ENCODE data around the gene NPR3. TPM values are rescaled to one million over a fixed set of nuclear protein-coding genes. Genes with fewer than 3 reads are reported as not detected.

Gene NPR3
- total RNA-seq, 4 donors from 2014 or later = 6.1 to 10.1 (median 8.1) TPM

GRCh38 chr5:32686799-32687498 lies 24.2 kb upstream of the NPR3 start:
- H3K9me3 ChIP-seq = peaks cover 5% of the 10 kb centered on the region
- DNase-seq (ENCODE audit: low spot score in 2 of 2) = no peak
- H3K36me3 ChIP-seq = no peaks in the 10 kb centered on the region
- H3K4me3 ChIP-seq = no peak overlapping the region
- no peak overlapping the region for H3K27ac ChIP-seq
- TF ChIP-seq, protein P1, sequence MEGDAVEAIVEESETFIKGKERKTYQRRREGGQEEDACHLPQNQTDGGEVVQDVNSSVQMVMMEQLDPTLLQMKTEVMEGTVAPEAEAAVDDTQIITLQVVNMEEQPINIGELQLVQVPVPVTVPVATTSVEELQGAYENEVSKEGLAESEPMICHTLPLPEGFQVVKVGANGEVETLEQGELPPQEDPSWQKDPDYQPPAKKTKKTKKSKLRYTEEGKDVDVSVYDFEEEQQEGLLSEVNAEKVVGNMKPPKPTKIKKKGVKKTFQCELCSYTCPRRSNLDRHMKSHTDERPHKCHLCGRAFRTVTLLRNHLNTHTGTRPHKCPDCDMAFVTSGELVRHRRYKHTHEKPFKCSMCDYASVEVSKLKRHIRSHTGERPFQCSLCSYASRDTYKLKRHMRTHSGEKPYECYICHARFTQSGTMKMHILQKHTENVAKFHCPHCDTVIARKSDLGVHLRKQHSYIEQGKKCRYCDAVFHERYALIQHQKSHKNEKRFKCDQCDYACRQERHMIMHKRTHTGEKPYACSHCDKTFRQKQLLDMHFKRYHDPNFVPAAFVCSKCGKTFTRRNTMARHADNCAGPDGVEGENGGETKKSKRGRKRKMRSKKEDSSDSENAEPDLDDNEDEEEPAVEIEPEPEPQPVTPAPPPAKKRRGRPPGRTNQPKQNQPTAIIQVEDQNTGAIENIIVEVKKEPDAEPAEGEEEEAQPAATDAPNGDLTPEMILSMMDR (IDR thresholded peaks at IDR 0.05) = no peak
- TF ChIP-seq EP300 (IDR thresholded peaks at IDR 0.05) = no peak
- no peak for TF ChIP-seq POLR2AphosphoS5 (IDR thresholded peaks at IDR 0.05)
- TF ChIP-seq POLR2A (IDR thresholded peaks at IDR 0.05) = no peak
- no peaks in the 10 kb centered on the region for H3K27me3 ChIP-seq
- 29% methylated on average over 2 of the region's 2 CpGs for WGBS
- H3K4me1 ChIP-seq = no peaks in the 10 kb centered on the region

DNA sequence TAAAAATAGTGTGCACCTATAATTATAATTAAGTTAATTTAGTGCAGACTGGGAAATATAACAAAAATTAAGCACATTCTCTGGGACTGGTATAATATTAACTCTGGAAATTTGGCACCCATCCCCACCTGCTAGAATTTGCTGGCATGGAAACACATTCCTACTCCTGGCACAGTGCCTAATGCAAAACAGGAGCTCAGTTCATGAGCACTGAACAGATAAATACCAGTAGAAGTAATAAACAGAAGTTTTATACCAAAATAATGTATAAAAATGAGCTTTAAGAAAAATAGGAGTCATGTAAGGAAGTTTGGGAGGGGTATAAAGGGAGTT lies 23.7 kb upstream of the NPR3 start:
- H3K4me1 ChIP-seq = no peaks in the 10 kb centered on the region
- no peak for DNase-seq (ENCODE audit: low spot score in 2 of 2)
- H3K27me3 ChIP-seq = no peaks in the 10 kb centered on the region
- TF ChIP-seq, protein P1 (IDR thresholded peaks at IDR 0.05) = no peak
- TF ChIP-seq POLR2A (IDR thresholded peaks at IDR 0.05) = no peak
- TF ChIP-seq EP300 (IDR thresholded peaks at IDR 0.05) = no peak
- no peak for TF ChIP-seq POLR2AphosphoS5 (IDR thresholded peaks at IDR 0.05)
- H3K27ac ChIP-seq = no peak overlapping the region
- H3K4me3 ChIP-seq = no peak overlapping the region
- H3K9me3 ChIP-seq = peaks cover 5% of the 10 kb centered on the region
- H3K36me3 ChIP-seq = no peaks in the 10 kb centered on the region

DNA sequence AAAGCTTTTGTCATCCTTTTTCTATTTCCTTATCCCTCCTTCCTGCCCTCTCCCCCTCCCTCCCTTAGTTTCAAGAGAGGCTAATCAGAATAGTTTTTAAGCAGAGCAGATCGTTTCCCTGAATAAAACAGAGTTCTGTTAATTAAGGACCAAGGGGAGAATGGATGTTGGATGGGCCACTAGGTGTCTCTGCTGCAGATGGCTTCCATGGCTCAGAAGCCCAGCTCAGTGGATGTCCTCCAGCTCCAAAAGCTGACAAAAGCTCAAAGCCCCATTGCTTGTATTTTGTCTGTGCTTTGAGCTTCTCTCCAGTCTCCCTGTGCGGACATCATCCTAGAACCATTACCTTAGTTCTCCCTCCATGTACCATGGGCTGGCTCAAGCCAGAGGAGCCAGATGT lies 21.0 kb upstream of the NPR3 start:
- Histone ChIP-seq H3K4me1 (no peaks in the 10 kb centered on the region), H3K27ac (no peak overlapping the region), H3K27me3 (no peaks in the 10 kb centered on the region), H3K36me3 (no peaks in the 10 kb centered on the region), H3K9me3 (no peaks in the 10 kb centered on the region), H3K4me3 (no peak overlapping the region)
- no peak for DNase-seq (ENCODE audit: low spot score in 2 of 2)
- WGBS = 87% methylated on average over 2 of the region's 2 CpGs
- TF ChIP-seq EP300 (IDR thresholded peaks at IDR 0.05) (no peak), POLR2AphosphoS5 (IDR thresholded peaks at IDR 0.05) (no peak), POLR2A (IDR thresholded peaks at IDR 0.05) (no peak)
- TF ChIP-seq, protein P1 (IDR thresholded peaks at IDR 0.05) = no peak

GRCh38 chr5:32690666-32691065 lies 20.5 kb upstream of the NPR3 start:
- no peaks in the 10 kb centered on the region for H3K9me3 ChIP-seq
- no peaks in the 10 kb centered on the region for H3K4me1 ChIP-seq
- no peaks in the 10 kb centered on the region for H3K27me3 ChIP-seq
- WGBS = 87% methylated on average over 3 of the region's 3 CpGs
- H3K36me3 ChIP-seq = no peaks in the 10 kb centered on the region
- no peak overlapping the region for H3K4me3 ChIP-seq
- H3K27ac ChIP-seq = no peak overlapping the region
- TF ChIP-seq POLR2A (IDR thresholded peaks at IDR 0.05) (no peak), EP300 (IDR thresholded peaks at IDR 0.05) (no peak), POLR2AphosphoS5 (IDR thresholded peaks at IDR 0.05) (no peak)
- TF ChIP-seq, protein P1 (IDR thresholded peaks at IDR 0.05) = no peak
- DNase-seq (ENCODE audit: low spot score in 2 of 2) = no peak

DNA sequence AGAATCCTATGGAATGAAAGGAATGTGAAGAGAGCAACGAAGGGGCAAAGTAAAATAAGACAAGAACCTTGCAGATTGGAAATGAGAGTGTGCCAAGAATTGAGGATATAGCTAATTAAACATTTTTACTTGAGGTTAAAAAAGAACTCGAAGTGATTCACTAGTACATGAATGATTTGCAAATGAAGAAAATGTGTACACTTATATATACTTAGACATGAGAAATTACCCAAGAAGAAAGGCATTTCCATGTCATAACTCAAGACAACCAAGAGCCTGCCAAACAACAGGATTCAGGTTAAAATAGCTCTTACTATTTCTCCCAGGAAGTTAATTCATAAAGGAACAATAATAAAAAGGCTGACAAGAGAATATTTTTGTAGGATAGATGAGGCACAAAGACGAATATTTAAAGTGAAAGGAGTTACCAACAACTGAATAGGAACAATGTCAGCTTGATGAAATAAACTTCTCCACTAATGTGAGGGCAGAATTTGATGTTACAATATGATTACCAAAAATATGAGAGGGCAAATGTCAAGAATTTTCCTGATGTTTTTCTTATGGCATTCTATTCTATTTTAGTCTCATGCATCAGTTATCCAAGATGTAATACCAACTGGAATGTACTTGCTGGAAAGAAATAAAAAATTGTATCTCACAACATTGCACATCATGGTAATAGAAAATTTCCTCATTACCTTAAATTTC lies 18.9 kb upstream of the NPR3 start:
- no peak for TF ChIP-seq POLR2A (IDR thresholded peaks at IDR 0.05)
- TF ChIP-seq, protein P1 (IDR thresholded peaks at IDR 0.05) = no peak
- Histone ChIP-seq H3K27me3 (no peaks in the 10 kb centered on the region), H3K4me1 (no peaks in the 10 kb centered on the region), H3K36me3 (no peaks in the 10 kb centered on the region), H3K9me3 (no peaks in the 10 kb centered on the region), H3K27ac (no peak overlapping the region), H3K4me3 (no peak overlapping the region)
- WGBS = 36% methylated on average over 3 of the region's 3 CpGs
- DNase-seq (ENCODE audit: low spot score in 2 of 2) = no peak

All from suprapubic skin (tissue), 4 donors.